ENCODE results near the gene SAPCD1. TPM values are rescaled to one million over a fixed set of nuclear protein-coding genes. Genes with fewer than 3 reads are reported as not detected.

The SAPCD1 gene
- total and polyA plus RNA-seq, 4 donors = 0.59 to 2.6 (median 0.68) TPM; not detected in 1

GRCh38 chr6:31736021-31736767 lies 26.3 kb upstream of the SAPCD1 start, which contains the start of gene CLIC1:
Gene CLIC1, minus strand, starts transcription at chr6:31736530. Its CDS starts 230 bp downstream, at chr6:31736300.
- Histone ChIP-seq H3K36me3 (ENCODE audit: control insufficient read depth in 4 of 4, insufficient read depth in 3 of 4, low read depth in 1 of 4, low read length in 3 of 4) (peaks cover 4 to 21% (median 19%) of the 10 kb centered on the region in 4 donors), H3K27ac (ENCODE audit: low read depth in 1 of 2, low read length in 2 of 2) (peak within 1 kb of the TSS; percentile 90 to 96), H3K27me3 (ENCODE audit: control insufficient read depth in 4 of 4, insufficient read depth in 4 of 4, low read length in 3 of 4) (no peaks in the 10 kb centered on the region), H3K4me1 (ENCODE audit: control insufficient read depth in 4 of 4, insufficient read depth in 4 of 4, low read length in 3 of 4) (peaks cover 22 to 64% (median 48%) of the 10 kb centered on the region in 4 donors), H3K9ac (ENCODE audit: low read depth in 1 of 2, low read length in 2 of 2) (peak within 1 kb of the TSS; percentile 82 to 98), H3K4me3 (ENCODE audit: low read depth in 1 of 3, low read length in 3 of 3) (peak within 1 kb of the TSS; percentile 53 to 84 (median 80)), H3K9me3 (ENCODE audit: control insufficient read depth in 4 of 4, low read length in 3 of 4) (no peaks in the 10 kb centered on the region)
- TF ChIP-seq JUND (IDR thresholded peaks at IDR 0.05) = peak; percentile 81 to 88
- no peak for TF ChIP-seq CTCF (IDR thresholded peaks at IDR 0.05; ENCODE audit: low read depth, low read length, missing input control)
- TF ChIP-seq YY1 (IDR thresholded peaks at IDR 0.05) = peak; percentile 72
- peak; percentile 6 for TF ChIP-seq HNF4A (conservative IDR thresholded peaks at IDR 0.05)
- no peak for TF ChIP-seq HNF4G (IDR thresholded peaks at IDR 0.05)
- TF ChIP-seq ZBTB33 (IDR thresholded peaks at IDR 0.05) = no peak
- peak; percentile 23 for TF ChIP-seq MAX (IDR thresholded peaks at IDR 0.05)
- peak; percentile 70 for TF ChIP-seq ATF3 (IDR thresholded peaks at IDR 0.05)
- peak; percentile 29 for TF ChIP-seq SP1 (IDR thresholded peaks at IDR 0.05)
- peak; percentile 75 for TF ChIP-seq REST (IDR thresholded peaks at IDR 0.05)
- TF ChIP-seq RXRA (IDR thresholded peaks at IDR 0.05) = peak in 1 of 2 donors; percentile 21
- no peak for TF ChIP-seq FOXA1 (IDR thresholded peaks at IDR 0.05)
- DNase-seq (ENCODE audit: low spot score) = peak; percentile 83
- under 1% methylated on average over 24 of the region's 24 CpGs for WGBS

GRCh38 chr6:31736768-31737314 lies 25.6 kb upstream of the SAPCD1 start:
- H3K27me3 ChIP-seq (ENCODE audit: control insufficient read depth in 4 of 4, insufficient read depth in 4 of 4, low read length in 3 of 4) = no peaks in the 10 kb centered on the region
- H3K27ac ChIP-seq (ENCODE audit: low read depth in 1 of 2, low read length in 2 of 2) = peak overlapping the region; percentile 90 to 96
- peaks cover 22 to 63% (median 47%) of the 10 kb centered on the region in 4 donors for H3K4me1 ChIP-seq (ENCODE audit: control insufficient read depth in 4 of 4, insufficient read depth in 4 of 4, low read length in 3 of 4)
- no peaks in the 10 kb centered on the region for H3K9me3 ChIP-seq (ENCODE audit: control insufficient read depth in 4 of 4, low read length in 3 of 4)
- H3K4me3 ChIP-seq (ENCODE audit: low read depth in 1 of 3, low read length in 3 of 3) = peak overlapping the region; percentile 53 to 84 (median 80)
- DNase-seq (ENCODE audit: low spot score) = no peak
- WGBS = 51% methylated on average over 10 of the region's 10 CpGs
- H3K9ac ChIP-seq (ENCODE audit: low read depth in 1 of 2, low read length in 2 of 2) = peak overlapping the region in 1 of 2 donors; percentile 98
- peaks cover 4 to 17% (median 16%) of the 10 kb centered on the region in 4 donors for H3K36me3 ChIP-seq (ENCODE audit: control insufficient read depth in 4 of 4, insufficient read depth in 3 of 4, low read depth in 1 of 4, low read length in 3 of 4)
- TF ChIP-seq JUND (IDR thresholded peaks at IDR 0.05) (no peak), EGR1 (IDR thresholded peaks at IDR 0.05; ENCODE audit: low read depth in 2 of 2) (no peak), CTCF (IDR thresholded peaks at IDR 0.05; ENCODE audit: low read depth, low read length, missing input control) (no peak), FOXA2 (IDR thresholded peaks at IDR 0.05) (no peak), NR2F2 (IDR thresholded peaks at IDR 0.05) (no peak), YY1 (IDR thresholded peaks at IDR 0.05) (no peak), HNF4A (conservative IDR thresholded peaks at IDR 0.05) (no peak), REST (IDR thresholded peaks at IDR 0.05) (no peak), SP1 (IDR thresholded peaks at IDR 0.05) (no peak), FOXA1 (IDR thresholded peaks at IDR 0.05) (no peak)
